ENCODE measurements around the gene CAMSAP2.
"Not testable (repeated sequence)": the region's sequence is repeated elsewhere in the genome, so short reads cannot be mapped to it uniquely, and the experiment has no call there.

CAMSAP2 gene

DNA sequence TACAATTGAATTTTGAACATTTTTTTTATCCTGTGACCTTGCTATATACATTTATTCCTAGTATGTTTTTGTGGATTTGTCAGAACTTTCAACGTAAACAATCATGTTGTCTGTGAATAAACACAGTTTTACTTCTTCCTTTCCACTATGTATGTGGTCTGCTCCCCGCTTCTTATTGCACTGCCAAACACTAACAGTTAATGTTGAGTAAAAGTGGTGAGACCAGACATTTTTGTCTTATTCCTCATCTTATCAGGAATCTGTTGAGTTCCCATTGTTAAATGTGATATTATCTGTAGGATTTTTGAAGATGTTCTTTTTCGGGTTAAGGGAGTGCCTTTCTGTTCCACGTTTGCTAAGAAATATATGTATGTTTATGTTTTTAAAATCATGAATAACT is 45.9 kb downstream of the CAMSAP2 start:
- no peak for DNase-seq (ENCODE audit: low read depth, low spot score)

DNA sequence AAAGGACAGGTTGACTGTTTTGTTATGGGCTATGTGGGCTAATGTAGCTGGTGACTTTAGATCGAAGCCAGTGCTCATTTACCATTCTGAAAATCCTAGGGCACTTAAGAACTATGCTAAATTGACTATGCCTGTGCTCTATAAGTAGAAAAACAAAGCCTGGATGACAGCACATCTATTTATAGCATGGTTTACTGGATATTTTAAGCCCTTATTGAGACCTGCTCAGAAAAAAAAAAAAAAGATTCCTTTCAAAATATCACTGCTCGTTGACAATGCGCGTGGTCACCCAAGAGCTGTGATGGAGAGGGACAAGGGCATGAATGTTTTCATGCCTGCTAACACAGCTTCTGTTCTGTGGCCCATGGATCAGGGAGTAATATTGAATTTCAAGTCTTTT is 48.1 kb downstream of the CAMSAP2 start:
- no peak for DNase-seq (ENCODE audit: low read depth, low spot score)

DNA sequence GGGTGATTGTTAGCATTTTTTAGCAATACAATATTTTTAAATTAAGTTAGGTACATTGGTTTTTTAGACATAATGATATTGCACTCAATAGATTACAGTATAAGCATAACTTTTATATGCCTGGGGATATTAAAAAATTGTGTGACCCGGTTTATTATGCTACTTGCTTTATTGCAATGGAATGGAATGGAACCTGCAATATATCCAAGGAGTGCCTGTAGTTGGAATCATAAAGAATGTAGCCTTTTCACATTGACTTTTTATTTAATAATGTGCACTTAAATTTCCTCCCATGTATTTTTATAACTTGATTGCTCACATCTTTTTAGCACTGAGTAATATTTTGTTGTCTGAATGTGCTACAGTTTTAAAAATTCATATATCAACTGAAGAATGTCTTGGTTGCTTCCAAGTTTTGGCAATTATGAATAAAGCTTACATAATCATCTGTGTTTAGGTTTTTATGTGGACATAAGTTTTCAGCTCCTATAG is 49.2 kb downstream of the CAMSAP2 start:
- no peak for DNase-seq (ENCODE audit: low read depth, low spot score)

DNA sequence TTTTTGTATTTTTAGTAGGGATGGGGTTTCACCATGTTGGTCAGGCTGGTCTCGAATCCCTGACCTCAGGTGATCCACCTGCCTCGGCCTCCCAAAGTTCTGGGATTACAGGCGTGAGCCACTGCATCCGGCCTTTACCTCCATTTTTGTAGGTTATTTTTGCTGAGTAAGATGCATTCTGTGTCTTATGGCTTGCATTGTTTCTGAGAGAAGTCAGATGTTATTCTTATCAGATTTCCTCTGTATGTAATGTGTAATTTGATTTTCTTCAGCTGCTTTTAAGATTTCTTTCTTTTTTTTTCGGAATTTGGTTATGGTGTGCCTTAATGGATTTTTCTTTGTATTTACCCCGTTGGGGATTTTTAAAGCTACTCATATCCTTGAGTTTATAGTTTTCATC is 52.3 kb downstream of the CAMSAP2 start:
- not testable (repeated sequence) for DNase-seq (ENCODE audit: low read depth, low spot score)

DNA sequence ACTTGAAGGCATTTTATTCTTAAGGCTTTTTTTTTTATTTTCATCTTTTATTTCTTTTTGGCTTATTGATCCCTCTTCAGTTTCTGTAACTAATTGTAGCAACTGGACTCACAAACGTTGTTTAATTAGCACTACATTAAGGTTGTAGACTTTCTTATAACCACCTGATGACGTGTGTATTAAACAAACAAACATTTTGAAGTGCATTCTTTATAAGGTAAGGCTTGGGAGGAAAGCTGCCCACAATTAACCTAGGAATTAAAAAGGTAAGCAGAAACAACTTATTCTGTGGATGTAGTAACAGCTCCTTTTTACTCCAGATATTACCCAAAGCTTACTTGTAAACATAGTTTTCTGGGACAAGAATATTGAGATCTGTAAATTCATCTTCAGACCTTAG is 55.0 kb downstream of the CAMSAP2 start:
- no peak for DNase-seq (ENCODE audit: low read depth, low spot score)

DNA sequence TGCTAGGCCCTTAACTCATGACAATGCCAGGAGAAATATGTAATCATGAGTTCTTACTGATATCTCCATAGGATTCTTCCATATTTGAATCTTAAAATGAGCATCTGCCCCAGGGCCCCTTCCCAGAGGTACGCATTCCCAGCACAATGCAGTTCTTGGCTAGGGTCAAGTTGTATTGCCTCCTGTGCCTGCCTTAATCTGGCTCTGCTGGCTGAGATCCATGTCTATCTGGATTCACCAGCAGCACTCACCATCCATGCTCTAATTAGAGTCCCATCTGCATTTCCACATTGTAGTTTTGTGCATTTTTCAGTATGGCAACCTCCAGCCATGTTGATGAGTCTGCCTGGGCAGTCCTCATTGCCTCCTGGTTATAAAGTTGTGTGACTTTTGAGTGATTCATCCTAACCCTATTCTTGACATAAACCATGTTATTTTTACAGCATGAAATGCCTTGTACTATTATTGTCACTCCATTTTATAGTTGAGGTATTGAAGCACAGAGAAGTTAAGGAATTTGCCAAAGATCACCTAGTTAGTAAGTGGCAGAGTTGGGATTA is 55.9 kb downstream of the CAMSAP2 start:
- DNase-seq (ENCODE audit: low read depth, low spot score): no peak

DNA sequence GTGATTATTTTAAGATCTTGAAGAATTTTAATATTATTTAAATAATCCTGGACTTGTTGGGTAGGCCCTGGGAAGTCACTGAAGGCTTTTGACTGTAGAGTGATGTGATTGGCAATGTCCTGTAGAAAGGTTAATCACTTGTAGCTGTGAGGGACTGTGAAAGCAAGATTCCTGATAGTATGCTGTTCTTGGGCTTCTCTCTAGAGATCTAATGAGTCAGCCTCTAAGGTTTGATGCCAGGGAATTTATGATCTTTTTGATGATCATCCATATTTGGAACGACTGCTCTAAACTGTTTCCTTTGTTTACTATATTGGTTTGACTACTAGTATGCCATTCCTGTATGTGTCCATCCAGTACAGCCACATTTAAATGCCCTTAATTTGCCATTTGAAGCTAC is 56.5 kb downstream of the CAMSAP2 start:
- DNase-seq (ENCODE audit: low read depth, low spot score): no peak

DNA sequence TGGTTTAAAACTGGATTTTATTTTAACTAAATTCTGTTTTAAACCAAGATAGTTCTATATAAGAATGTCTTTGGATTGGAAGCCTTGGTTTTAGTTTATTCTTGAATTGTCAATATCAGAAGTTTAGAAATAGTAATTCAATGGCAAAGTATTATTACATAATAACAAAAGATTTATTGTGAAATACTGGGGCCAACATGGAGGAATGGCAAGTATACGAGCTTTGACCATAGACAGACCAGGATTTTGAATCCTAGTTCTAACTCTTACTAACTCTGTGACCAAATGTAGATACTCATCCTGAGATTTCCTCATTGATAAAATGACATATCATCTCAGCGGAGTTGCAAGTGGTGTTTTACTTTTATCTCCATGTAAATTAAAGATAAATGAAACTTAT is 63.3 kb downstream of the CAMSAP2 start:
- no peak for DNase-seq (ENCODE audit: low read depth, low spot score)

DNA sequence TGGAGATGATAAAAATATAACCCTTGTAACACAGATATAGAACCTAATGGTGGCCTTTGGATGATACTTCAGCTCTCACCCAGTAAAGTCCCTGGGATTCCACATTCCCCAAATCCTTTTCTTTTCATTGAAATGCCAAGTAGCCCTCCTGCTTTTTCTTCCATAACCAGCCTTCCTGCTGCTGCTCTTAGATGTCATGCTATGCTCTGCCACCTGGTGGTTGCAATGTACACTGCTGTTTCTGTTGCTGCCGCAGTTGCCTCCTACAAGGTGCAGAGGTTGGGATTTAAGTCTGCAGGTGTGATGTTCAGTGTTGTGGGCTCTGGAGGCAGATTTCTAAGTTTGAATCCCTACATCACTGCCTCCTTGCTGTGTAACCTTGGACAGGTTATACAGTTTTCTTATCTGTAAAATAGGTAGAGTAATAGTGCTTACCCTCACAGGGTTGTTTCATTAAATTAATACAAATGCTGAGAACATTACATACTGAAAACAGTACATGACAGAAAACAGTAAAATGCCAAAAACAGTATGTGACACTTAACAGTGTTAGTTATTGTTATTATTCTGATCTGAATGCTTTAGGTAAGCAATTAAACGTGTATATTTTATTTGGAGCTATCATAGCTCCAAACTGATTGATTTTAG is 64.3 kb downstream of the CAMSAP2 start:
- peak; percentile 92 for DNase-seq (ENCODE audit: low read depth, low spot score)

DNA sequence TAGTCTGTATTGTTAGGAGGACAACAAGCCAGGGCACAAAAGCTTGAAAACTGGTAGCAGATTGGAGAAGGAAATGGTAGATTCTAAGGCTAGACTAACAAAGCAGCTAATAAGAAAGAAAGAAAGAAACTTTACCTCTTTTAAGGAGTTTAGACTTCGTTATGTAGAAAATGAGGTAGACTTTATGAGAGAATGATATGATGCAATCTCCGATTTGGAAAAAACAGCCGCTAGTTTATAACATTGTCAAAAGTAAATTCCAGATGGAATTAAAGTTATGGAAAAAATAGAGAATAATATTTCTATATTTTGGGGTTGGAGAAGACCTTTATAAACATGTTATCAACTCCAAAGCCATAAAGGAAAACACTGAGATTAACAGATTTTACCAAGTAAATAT is 67.0 kb downstream of the CAMSAP2 start:
- no peak for DNase-seq (ENCODE audit: low read depth, low spot score)

DNA sequence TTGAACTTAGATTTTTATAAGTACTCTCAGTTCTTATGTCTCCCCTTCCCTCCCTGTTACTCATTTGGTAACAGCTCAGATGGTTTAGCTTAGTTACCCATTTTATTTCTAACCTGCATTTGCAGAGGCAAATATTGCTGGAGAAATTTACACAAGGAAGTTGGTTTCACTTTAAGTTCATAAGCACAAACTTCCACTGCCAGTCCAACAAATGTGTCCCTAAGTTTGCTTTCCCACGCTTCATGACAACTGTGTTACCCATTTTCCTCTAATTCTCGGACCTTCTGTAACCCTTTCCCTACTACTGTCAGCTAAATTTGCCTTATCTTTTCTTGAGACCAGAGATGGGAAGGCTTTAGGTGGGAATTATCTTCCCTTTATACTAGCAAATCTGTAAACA is 70.2 kb downstream of the CAMSAP2 start:
- DNase-seq (ENCODE audit: low read depth, low spot score): no peak

DNA sequence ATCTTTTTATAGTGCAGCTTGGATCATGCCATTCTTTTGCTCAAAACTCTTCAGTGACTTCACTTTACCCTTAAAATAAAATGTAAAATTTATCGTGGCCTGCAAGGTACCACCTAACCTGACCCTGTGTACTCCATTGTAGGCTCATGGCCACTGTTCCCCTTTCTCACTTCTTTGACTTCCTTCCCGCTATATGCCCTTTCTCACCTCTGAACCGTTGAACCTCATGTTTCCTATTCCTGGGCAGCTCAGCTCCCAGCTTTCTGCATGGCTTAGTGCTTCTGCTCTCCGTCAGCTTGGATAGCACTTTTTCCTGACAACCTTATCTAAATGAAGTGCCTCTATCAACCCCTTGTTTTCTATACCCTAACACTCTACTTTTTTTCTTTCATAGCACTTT is 73.0 kb downstream of the CAMSAP2 start:
- DNase-seq (ENCODE audit: low read depth, low spot score): no peak

DNA sequence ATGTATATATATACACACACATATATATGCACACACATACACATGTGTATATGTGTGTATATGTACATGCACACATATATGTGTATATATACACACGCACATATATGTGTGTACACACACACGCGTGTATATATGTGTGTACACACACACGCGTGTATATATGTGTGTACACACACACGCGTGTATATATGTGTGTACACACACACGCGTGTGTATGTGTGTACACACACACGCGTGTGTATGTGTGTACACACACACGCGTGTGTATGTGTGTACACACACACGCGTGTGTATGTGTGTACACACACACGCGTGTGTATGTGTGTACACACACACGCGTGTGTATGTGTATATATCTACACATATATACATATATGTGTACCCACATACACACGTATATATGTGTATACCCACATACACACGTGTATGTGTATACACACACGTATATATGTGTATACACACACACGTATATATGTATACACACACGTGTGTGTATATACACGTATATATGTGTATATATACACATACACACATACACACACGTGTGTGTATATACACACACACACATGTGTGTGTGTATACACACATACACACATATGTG is 78.0 kb downstream of the CAMSAP2 start:
- DNase-seq (ENCODE audit: low read depth, low spot score): not testable (repeated sequence)

DNA sequence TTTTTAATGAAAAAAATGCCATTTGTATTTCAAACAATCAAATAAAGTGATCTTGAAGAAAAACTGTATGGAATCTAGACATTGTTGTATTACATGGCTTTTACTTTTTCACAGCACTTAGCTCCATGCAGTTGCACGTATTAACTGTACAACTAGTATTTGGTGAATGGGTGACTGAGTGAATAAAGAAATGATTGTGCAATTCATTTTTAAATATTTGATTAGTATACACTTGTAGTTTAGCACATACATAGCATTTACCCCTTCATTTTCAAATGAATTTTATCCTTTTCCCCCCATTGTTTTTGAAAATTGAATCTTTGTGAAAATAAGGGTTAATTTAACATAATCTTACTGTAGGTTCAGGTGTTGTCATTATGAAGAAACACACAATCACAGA is 79.6 kb downstream of the CAMSAP2 start:
- no peak for DNase-seq (ENCODE audit: low read depth, low spot score)

DNA sequence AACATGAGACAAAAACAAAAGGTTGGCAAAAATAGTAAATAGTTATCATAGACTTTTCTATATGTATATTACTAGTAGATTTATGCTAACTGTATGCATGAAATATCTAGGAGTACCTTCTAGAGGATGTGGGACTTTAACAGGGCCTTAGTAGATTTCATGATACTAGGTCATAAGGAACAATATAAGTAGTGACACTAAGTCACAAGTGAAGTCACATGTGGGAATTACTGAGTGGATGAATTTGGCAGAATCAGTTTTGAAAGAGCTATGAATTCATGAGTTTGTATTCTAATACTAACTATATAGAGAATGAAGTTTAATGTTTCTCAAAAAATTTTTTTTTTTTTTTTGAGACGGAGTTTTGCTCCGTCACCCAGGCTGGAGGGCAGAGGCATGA is 81.0 kb downstream of the CAMSAP2 start:
- DNase-seq (ENCODE audit: low read depth, low spot score): no peak

DNA sequence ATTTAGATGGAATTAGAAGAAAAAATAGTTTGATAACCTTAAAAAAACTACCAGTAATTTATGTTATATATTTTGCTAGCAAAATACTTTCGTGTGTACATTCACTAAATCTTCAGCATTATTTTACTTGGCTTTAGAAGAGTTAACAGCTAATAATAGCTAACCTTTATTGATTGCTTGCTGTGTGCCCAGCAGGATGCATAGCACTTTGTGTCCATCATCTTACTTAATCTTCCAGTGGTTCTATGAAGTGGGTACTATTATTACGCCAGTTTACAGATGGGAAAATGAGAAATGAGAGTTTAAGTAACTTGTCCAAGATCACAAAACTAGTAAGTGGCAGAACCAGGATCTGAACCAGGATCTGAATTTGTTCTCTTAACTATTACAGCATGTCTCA is 92.4 kb downstream of the CAMSAP2 start:
- DNase-seq (ENCODE audit: low read depth, low spot score): no peak

DNA sequence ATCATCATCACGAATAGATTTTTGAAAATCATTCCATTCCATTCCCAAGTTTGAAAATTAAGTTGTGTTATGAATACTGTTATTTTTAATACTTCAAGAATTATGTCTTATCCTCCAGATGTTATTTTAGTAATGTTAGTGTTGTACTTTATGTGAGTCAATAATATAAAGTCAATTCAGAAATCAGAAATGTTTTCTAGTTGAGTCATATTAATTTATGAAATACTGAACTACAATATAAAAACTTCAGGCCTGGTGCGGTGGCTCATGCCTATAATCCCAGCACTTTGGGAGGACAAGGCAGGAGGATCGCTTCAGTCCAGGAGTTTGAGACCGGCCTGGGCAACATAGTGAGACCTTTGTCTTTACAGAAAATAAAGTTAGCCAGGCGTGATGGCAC is 95.7 kb downstream of the CAMSAP2 start:
- DNase-seq (ENCODE audit: low read depth, low spot score): no peak

DNA sequence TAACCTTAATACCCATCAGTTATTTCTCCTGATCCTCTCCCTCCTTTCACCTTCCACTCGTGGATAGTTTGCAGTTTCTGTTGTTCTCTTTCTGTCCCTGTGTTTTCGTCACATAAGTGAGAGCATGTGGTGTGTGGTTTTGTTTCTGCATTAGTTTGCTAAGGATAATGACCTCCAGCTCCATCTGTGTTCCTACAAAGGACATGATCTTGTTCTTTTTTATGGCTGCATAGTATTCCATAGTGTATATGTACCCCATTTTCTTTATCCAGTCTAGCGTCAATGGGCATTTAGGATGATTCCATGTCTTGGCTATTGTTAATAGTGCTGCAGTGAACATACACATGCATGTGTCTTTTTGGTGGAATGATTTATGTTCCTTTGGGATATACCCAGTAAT is 97.5 kb downstream of the CAMSAP2 start:
- DNase-seq (ENCODE audit: low read depth, low spot score): no peak

DNA sequence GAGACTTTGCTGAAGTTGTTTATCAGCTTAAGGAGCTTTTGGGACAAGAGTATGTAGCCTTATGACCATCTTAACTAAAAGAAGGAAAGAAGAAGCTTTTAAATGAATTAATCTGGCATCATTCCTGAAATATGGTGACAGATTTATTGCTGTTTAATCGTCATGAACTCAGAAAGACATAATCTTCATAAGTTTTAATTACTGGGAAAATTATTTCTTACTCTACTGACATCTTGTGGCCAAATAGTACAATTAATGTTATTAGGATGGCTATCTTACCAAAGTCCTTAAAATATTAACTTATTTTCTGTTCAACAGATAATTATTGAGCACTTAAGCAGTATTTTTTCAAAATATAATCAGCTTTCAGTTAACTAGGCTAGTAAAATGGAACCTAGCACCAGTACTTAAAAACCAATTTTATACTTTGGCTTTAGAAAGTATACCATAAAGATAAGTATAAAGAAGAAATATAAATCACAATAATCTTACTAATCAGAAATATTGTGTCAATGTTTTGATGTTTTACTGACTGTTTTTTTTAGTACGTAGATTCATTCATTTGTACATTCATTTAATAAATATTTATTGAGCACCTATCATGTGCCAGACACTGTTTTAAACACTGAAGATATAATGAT is 99.4 kb downstream of the CAMSAP2 start:
- no peak for DNase-seq (ENCODE audit: low read depth, low spot score)

DNA sequence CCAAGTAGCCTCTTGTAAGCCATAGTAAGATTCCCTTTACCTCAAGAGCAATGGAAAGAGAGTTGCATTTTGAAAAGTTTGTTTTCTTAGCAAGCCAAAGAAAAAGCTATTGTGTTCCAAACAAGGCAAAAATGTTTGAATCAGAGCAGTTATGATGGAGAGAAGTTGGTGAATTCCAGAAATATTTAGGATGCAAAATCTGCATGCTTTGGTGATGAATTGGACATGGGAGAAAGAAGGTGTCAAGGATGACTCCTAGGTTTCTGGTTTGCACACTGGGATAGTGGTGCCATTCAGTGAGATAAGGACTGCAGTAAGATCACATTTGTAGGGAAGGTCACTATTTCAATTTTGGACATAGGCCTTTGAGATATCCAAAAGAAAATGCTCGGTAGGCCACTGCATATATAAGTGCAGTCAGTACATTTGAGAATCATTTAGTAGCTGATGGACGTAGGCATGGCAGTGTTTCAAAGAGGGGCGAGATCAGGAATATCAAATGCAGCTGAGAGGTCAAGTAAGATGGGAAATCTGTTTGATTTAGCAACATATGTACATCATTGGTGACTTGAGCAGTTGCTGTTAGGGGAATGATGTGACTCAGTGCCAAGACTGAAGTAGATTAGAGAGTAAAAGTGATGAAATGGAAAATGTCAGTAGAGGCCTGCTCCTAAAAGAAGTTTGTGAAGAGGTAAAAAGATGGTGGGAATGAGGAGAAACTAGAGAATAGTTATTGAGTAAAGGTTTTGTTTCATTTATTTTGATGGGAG is 100.2 kb downstream of the CAMSAP2 start:
- DNase-seq (ENCODE audit: low read depth, low spot score): no peak

DNA sequence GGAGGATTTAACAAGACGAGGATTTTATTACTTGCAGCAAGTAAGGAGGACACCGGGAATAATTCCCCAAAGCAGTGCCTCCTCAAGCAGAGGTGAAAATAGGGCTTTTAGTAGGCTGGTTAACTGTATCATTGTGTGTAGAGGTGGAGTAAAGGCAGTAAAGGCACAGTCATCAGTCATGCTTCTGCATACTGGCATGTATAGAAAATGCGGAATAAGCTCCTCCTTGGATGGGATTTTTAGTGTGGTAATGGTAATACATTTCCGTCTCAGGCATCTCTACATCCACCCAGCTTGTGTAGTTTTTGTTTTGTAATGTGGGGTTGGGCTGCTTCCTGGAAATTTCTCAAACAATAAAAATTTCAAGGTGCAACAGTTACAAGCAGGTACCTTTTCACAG is 106.7 kb downstream of the CAMSAP2 start:
- DNase-seq (ENCODE audit: low read depth, low spot score): no peak

DNA sequence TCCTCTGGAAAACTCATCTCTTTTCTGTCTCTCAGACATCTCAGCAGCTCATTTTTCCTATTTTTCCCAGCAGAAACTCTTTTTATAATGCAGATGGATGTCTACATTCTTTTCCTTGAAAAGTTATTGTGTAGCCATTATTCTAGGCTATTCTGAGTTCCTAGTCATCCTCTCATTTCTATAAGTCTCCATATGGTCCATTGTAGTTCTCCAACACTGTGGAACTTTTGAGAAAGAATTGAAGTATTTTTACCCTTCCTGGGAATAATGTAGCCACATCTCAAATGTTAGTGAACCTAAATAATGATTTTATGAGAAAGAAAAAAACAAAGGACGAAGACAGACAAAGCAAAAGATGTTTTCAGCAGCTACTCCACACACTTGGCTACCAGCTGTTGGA is 107.7 kb downstream of the CAMSAP2 start:
- DNase-seq (ENCODE audit: low read depth, low spot score): no peak
